CD4-positive, alpha-beta T cell treated with Interleukin-2 at 100 ng/mL for 4 hours (primary cell): ENCODE measurements around the gene PSMD13.
"Not testable (repeated sequence)": the region's sequence is repeated elsewhere in the genome, so short reads cannot be mapped to it uniquely, and the experiment has no call there.

Experiments used
- DNase-seq: peaks from one replicate; pipeline ENCODE4 v3.0.0-alpha.2; 2020; ENCODE audit warnings: low spot score

Gene PSMD13

DNA sequence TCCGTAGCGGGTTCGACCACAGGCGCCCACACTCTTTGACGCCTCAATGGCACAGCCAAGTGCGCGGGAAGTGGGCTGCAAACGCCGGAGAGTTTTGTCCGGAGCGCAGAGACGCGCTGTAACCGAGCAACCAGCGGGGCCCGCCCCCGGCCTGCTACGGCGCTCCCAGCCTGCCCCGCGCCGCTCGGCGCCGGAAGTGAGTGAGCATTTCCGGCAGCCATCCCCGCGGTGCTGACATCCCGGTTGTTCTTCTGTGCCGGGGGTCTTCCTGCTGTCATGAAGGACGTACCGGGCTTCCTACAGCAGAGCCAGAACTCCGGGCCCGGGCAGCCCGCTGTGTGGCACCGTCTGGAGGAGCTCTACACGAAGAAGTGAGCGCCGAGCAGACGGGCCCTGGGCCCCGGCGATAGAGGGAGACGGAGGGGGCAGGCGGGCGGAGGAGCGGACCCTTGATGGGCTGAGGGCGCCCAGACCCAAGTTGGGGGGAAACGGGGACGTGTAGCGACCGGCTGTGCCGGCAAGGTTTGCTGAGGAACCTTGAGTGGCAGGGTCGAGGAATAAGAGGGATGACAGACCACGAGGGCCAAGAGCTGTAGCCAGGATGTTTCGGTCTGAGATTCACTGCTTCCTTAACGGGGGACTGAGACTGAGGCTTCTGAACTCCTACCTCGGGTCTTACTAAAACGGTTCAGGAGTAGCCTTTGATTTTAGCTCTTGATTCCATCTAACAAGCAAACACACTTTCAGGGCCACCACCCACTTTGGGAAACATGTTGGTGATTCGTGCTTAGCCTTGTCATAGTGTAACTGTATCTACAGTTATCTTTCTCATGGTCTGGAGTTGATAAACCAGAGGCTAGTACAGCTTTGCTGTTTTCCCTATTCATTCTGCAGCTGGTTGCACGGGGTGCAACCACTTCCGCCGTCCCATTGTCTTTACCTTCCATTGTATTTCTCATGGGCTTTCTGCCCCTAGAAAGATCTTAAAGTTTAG lies at the start of gene PSMD13:
TSS of gene PSMD13 (plus strand) at position 203 of the 994 bp plus-strand sequence. CDS start at position 277, 74 bp downstream.
- peak; percentile 82 for DNase-seq

GRCh38 chr11:189200-189783 lies 47.5 kb upstream of the PSMD13 start:
- DNase-seq = not testable (repeated sequence)

DNA sequence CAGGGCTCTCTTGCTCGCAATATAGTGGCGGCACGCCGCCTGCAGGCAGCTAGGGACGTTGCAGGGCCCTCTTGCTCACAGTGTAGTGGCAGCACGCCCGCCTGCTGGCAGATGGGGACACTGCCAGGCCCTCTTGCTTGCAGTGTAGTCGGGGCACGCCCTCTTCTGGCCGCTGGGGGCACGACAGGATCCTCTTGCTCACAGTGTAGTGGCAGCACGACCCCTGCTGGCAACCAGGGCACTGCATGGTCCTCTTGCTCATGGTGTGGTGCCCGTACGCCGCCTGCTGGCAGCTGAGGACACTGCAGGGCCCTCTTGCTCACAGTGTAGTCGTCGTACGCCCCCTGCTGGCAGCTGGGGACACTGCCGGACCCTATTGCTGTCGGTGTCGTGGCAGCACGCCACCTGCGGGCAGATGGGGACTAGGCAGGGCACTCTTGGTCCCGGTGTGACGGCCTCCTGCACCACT lies 46.9 kb upstream of the PSMD13 start:
- DNase-seq = not testable (repeated sequence)

- not testable (repeated sequence) for DNase-seq
These were observed 46.2 kb upstream of the PSMD13 start for GRCh38 chr11:190546-190945.

DNA sequence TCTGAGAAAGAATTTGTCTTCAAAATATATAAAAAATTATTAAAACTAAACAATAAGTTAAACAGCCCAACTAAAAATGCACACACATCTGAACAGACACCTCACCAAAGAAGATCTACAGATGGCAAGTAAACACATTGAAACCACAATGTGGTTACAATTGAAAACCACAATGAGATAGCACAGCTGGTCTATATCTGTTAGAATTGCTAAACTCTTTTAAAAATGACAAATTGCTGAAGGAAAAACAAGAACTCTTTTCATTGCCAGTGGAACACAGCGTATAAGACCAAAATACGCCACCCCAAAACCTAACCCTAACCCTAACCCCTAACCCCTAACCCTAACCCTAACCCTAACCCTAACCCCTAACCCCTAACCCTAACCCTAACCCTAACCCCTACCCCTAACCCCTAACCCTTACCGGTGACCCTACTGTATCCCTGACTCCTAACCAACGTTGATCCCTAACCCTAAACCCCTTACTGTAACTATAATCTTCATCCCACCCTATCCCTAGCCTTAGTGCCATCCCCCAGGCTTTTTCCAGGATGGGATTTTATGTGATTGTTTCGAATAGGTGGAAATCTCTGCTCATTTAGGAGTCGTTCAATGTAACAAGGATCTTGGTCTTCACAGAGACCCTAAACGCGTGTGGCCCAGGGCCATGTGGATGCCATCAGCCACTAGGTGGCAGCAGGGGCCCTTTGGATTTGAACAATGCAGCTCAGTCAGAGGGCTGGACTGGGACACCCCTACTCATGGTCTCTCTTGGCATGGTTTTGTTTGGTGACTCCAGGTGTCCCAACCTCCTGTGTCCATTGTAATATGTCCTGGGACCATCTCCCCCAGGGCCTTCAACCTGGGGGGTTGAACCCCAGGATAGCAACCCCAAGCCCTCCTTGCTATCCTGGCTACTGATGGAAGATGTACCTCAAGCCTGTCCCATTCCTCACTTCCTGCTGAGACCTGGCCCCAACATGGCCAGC lies 45.0 kb upstream of the PSMD13 start:
- peak; percentile 45 for DNase-seq

DNA sequence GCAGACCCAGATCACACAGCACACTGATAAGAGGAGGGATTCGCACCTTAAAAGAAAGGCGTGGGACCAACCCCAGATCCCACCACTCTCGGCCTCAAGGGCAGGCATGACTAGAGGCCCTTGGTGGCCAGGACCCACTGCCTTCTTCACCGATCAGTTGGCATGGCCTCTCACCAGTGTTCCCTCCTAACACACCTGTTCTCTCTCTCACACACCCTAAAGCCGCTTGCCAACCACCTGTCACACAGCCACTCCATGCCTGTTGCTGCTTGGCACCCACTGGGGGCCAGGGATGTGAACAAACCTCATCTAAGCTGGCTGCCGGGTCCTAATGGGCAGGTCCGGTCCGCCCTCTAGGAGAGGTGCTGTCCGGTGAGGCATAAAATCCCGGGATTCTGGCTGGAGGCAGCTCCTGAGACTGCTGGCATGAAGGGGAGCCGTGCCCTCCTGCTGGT lies 44.1 kb upstream of the PSMD13 start, which contains the start of gene SCGB1C1:
TSS of gene SCGB1C1 (plus strand) at position 405 of the 455 bp plus-strand sequence. CDS start at position 427, 22 bp downstream.
- DNase-seq = not testable (repeated sequence)

GRCh38 chr11:193481-193880 lies 43.3 kb upstream of the PSMD13 start:
- not testable (repeated sequence) for DNase-seq

- DNase-seq = no peak
These were observed 39.7 kb upstream of the PSMD13 start for GRCh38 chr11:196786-197731.

DNA sequence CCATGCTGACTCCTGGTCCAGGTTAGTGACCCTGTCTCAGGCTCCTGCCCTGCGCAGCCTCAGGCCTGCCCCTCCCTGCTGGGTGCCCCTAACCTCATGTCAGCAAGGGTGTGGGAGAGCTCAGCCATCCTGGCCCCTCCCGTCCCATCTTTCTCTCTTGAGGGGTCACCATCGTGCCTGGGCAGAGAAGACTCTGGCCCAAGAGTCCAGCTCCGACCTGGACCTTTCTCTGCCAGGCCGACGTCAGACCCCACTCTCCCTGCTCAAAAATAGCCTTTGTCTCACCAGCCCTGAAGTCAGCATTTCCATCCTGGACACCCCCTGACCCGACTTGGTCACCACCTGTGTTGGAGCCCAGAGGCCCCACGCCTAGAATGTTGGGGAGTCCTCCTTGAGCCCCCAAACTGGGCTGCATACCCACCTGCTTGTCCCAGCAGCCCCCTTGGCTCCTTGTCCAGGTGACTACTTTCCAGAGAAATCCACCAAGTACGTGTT lies 39.0 kb upstream of the PSMD13 start:
- DNase-seq = no peak

- DNase-seq = no peak
These were observed 38.5 kb upstream of the PSMD13 start for GRCh38 chr11:198236-198806.

DNA sequence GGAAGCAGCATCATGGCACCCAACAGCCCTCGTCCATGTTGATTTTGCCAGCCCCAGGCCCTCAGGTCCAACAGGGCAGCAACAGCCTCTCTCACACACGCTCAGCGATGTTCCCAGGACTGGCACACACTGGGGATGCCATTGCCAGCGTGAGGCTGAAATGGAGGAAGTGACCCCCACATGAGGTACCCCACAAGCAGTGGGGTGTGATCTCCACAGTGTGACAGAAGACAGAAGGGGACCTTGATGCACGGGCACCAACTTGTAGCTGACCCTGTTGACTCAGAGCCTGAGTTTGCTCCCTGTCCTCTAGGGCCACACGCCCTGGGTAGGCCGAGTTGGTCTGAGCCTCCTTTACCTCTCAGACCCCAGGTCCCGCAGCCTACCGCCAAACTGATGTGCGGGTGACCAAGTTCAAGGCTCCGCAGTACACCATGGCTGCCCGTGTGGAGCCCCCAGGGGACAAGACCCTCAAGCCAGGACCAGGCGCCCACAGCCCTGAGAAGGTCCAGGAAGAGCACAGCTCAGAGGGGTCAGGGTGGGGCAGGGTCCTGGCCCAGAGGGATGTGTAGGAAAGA lies 37.7 kb upstream of the PSMD13 start:
- no peak for DNase-seq

GRCh38 chr11:199782-200181 lies 37.0 kb upstream of the PSMD13 start:
- DNase-seq = no peak

GRCh38 chr11:200224-201003 lies 36.4 kb upstream of the PSMD13 start:
- no peak for DNase-seq

DNA sequence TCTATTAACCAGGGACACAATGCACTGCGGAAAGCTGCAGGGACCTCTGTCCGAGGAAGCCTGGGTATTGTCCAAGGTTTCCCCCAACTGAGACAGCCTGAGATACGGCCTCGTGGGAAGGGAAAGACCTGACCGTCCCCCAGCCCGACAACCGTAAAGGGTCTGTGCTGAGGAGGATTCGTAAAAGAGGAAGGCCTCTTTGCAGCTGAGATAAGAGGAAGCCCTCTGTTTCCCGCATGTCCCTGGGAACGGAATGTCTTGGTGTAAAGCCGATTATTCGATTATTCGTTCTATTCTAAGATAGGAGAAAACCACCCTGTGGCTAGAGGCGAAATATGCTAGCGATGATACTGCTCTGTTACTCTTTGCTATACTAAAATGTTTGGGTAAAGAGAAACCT lies 34.8 kb upstream of the PSMD13 start:
- no peak for DNase-seq

- no peak for DNase-seq
These were observed 34.3 kb upstream of the PSMD13 start for GRCh38 chr11:202490-202889.

- DNase-seq = no peak
These were observed 33.5 kb upstream of the PSMD13 start for GRCh38 chr11:203056-203944.

- DNase-seq = no peak
These were observed 32.7 kb upstream of the PSMD13 start for GRCh38 chr11:203945-204586.
